SK-N-SH (cell line): ENCODE results near the gene COL28A1.

Experiments
- CTCF ChIP-seq: fragments of 200-600 bp; sonication (generic); IDR thresholded peaks from 2 replicates; pipeline ENCODE4 v1.6.1; 2017; ENCODE audit warnings: antibody characterized with exemption, mild to moderate bottlenecking, moderate library complexity
- EP300 ChIP-seq, 2 experiments: IDR thresholded peaks; 2 replicates each; pipeline versions ENCODE4 v1.4.0 to v1.6.1; 2012; ENCODE audit warnings: borderline replicate concordance in 1 of 2, low read depth in 1 of 2, low read length in 1 of 2
- EZH2phosphoT487 ChIP-seq: fragments of 200-600 bp; sonication (generic); IDR thresholded peaks from 2 replicates; pipeline ENCODE4 v1.6.1; 2017; ENCODE audit warnings: low read depth, mixed run types, mild to moderate bottlenecking, antibody characterized with exemption, moderate library complexity, borderline replicate concordance
- GATA2 ChIP-seq: sonication (generic); formaldehyde crosslinking; IDR thresholded peaks from 2 replicates; pipeline ENCODE4 v1.5.0; 2020; ENCODE audit warnings: mild to moderate bottlenecking, missing genetic modification reagents
- PBX3 ChIP-seq: IDR thresholded peaks from 2 replicates; pipeline ENCODE4; 2012
- POLR2AphosphoS5 ChIP-seq: IDR thresholded peaks from 2 replicates; pipeline ENCODE4 v1.6.1; 2012; ENCODE audit warnings: low read depth, low read length
- RAD21 ChIP-seq: IDR thresholded peaks from 2 replicates; pipeline ENCODE4 v1.6.1; 2012; ENCODE audit warnings: mild to moderate bottlenecking, low read length
- REST ChIP-seq: IDR thresholded peaks from 2 replicates; pipeline ENCODE4 v1.6.1; 2012; ENCODE audit warnings: mild to moderate bottlenecking, low read depth, low read length, moderate library complexity
- RFX5 ChIP-seq: IDR thresholded peaks from 2 replicates; pipeline ENCODE4 v1.6.1; 2012; ENCODE audit warnings: mild to moderate bottlenecking, improper control_type of control experiment, low read length
- TAF1 ChIP-seq: IDR thresholded peaks from 2 replicates; pipeline ENCODE4 v1.6.1; 2012; ENCODE audit warnings: low read depth, mild to moderate bottlenecking, low read length, moderate library complexity, borderline replicate concordance
- YY1 ChIP-seq: IDR thresholded peaks from 2 replicates; pipeline ENCODE4 v1.4.0; 2012; ENCODE audit warnings: low read depth, mild to moderate bottlenecking

DNA sequence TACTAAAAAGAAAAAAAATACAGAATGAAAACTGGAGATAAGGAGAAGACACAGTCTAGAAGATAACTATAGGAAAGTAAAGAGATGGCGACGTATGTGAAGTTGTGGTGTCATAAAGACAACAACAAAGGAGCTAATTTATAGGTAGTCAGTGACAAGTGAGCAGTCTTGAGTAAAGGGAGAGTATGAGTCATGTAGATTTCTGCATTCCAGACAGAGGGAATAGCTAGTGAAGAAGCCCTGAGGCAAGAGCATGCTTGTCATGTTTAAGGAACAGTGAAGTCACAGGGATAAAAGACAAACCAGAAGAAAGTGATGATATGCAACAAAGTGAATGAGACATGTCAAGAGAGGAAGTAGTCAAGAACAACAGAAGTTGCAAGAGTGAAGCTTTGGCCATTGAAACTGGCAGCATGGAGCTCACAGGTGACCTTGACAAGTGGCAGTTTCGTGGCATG is 28.7 kb upstream of the COL28A1 start:
- TF ChIP-seq YY1 (no peak), TAF1 (no peak), CTCF (no peak), REST (no peak), EP300 (IDR thresholded peaks at IDR 0.05; ENCODE audit: borderline replicate concordance in 1 of 2, low read depth in 1 of 2, low read length in 1 of 2) (no peak), RFX5 (no peak), RAD21 (no peak), EZH2phosphoT487 (no peak), GATA2 (CRISPR knock-in tag) (no peak), POLR2AphosphoS5 (no peak), PBX3 (peak; percentile 45)
